K562 (cell line): ENCODE data around the gene RAB4B. TPM values are rescaled to one million over a fixed set of nuclear protein-coding genes. Genes with fewer than 3 reads are reported as not detected.

ENCODE experiments used
- ATAC-seq: fragments of 200-7000 bp; cut with Tn5 transposase; 3 replicates; pipeline ENCODE4 v1.9.1; 2020; ENCODE audit warnings: moderate library complexity
- BruUV-seq: library from RNA; stranded (reverse); fragments of 400-500 nt; replicated peaks from 2 replicates; lab custom pipeline; 2021; lab: Mats Ljungman, UMichigan
- CTCF ChIA-PET: fragments of 300-600 bp; formaldehyde crosslinking; extraction: SDS; loops from one replicate; lab custom pipeline; 2021; ENCODE audit warnings: low intra/inter-chr PET ratio; lab: Yijun Ruan, JAX
- POLR2A ChIA-PET: fragments of 300-600, 350-650 bp; sonication (Branson Sonifier 250); formaldehyde crosslinking; extraction: SDS; loops from one replicate; lab custom pipeline; 2021; ENCODE audit warnings: antibody characterized with exemption, inconsistent platforms; lab: Yijun Ruan, JAX
- DNase-seq, 4 experiments: peaks; one replicate each; pipeline versions ENCODE4 v3.0.0 to v3.0.0-alpha.2; 2011 to 2018; ENCODE audit warnings: low spot score in 3 of 4, mixed read lengths in 3 of 4; ENCODE audit errors: extremely low read depth in 1 of 4
- FAIRE-seq: peaks from 2 replicates; lab custom pipeline; 2011; peaks lifted over from hg19 to GRCh38; lab: Jason Lieb, UNC
- H2AFZ ChIP-seq: 2 replicates; pipeline ENCODE4 v1.6.0; 2011; ENCODE audit warnings: low read depth, low read length, control low read depth, inconsistent platforms
- H3K27ac ChIP-seq: fragments of 200-600 bp; 3 replicates; pipeline ENCODE4 v1.8.0; 2011; ENCODE audit warnings: low read depth, mild to moderate bottlenecking, control low read depth, inconsistent platforms, low read length, moderate library complexity, mixed read lengths; ENCODE audit errors: extremely low read depth
- H3K27me3 ChIP-seq, 2 experiments: fragments of 300-600 bp in 1 of 2; 2 replicates in 1 of 2; 3 replicates in 1 of 2; pipeline versions ENCODE4 v1.6.0 to v1.8.0; 2011; ENCODE audit warnings: inconsistent platforms in 2 of 2, low read length in 2 of 2, mild to moderate bottlenecking in 1 of 2, mixed read lengths in 1 of 2, moderate library complexity in 1 of 2; ENCODE audit not compliant: control insufficient read depth in 2 of 2, insufficient read depth in 2 of 2
- H3K36me3 ChIP-seq: fragments of 300-600 bp; 3 replicates; pipeline ENCODE4 v1.8.0; 2011; ENCODE audit warnings: mild to moderate bottlenecking, low read length, inconsistent platforms; ENCODE audit not compliant: control insufficient read depth, insufficient read depth
- H3K4me1 ChIP-seq, 2 experiments: fragments of 200-600 bp in 1 of 2; replicated peaks in 1 of 2; 2 replicates in 1 of 2; 3 replicates in 1 of 2; pipeline versions ENCODE4 v1.5.1 to v1.8.0; 2011; ENCODE audit warnings: inconsistent platforms in 2 of 2, low read length in 2 of 2, mild to moderate bottlenecking in 1 of 2, mixed read lengths in 1 of 2, moderate library complexity in 1 of 2; ENCODE audit not compliant: control insufficient read depth in 2 of 2, insufficient read depth in 2 of 2
- H3K4me2 ChIP-seq: 2 replicates; pipeline ENCODE4 v1.6.1; 2011; ENCODE audit warnings: low read length, control low read depth, inconsistent platforms, mixed read lengths; ENCODE audit not compliant: insufficient read depth
- H3K4me3 ChIP-seq: fragments of 200-600 bp; sonication (generic), shearing (Covaris generic); 2 replicates; pipeline ENCODE4 v1.5.1; 2016; ENCODE audit warnings: control low read depth, inconsistent platforms
- H3K79me2 ChIP-seq: fragments of 200-600 bp; 3 replicates; pipeline ENCODE4 v1.8.0; 2011; ENCODE audit warnings: low read length, inconsistent platforms; ENCODE audit not compliant: control insufficient read depth, insufficient read depth
- H3K9ac ChIP-seq, 2 experiments: 2 replicates each; pipeline versions ENCODE4 v1.6.0 to v1.6.1; 2011; ENCODE audit warnings: low read depth in 2 of 2, low read length in 2 of 2, control low read depth in 1 of 2, inconsistent platforms in 1 of 2, mild to moderate bottlenecking in 1 of 2, mixed read lengths in 1 of 2; ENCODE audit not compliant: insufficient read depth in 1 of 2
- H3K9me1 ChIP-seq: one replicate; pipeline ENCODE4 v1.6.0; 2011; ENCODE audit warnings: inconsistent platforms, mild to moderate bottlenecking, low read length, moderate library complexity; ENCODE audit not compliant: control insufficient read depth, insufficient read depth
- H3K9me3 ChIP-seq: replicated peaks from 2 replicates; pipeline ENCODE4 v1.5.1; 2011; ENCODE audit warnings: low read depth, low read length, inconsistent platforms; ENCODE audit not compliant: control insufficient read depth, insufficient read depth
- H4K20me1 ChIP-seq: replicated peaks from 2 replicates; pipeline ENCODE4 v1.6.1; 2011; ENCODE audit warnings: low read length, inconsistent platforms, mixed read lengths; ENCODE audit not compliant: control insufficient read depth, insufficient read depth
- BCLAF1 ChIP-seq, 2 experiments: fragments of 450-650 bp in 1 of 2; IDR thresholded peaks; 2 replicates each; pipeline ENCODE4 v1.6.1; 2011 to 2017; ENCODE audit warnings: low read depth in 2 of 2, antibody characterized with exemption in 1 of 2, borderline replicate concordance in 1 of 2, low read length in 1 of 2, mild to moderate bottlenecking in 1 of 2, mixed read lengths in 1 of 2; ENCODE audit not compliant: control insufficient read depth in 1 of 2
- CBFA2T3 ChIP-seq: fragments of 450-650 bp; IDR thresholded peaks from 2 replicates; pipeline ENCODE4 v1.6.1; 2017
- KDM1A ChIP-seq, 2 experiments: fragments of 450-650 bp; IDR thresholded peaks; 2 replicates each; pipeline ENCODE4 v1.6.1; 2016; ENCODE audit warnings: mild to moderate bottlenecking in 2 of 2
- KLF1 ChIP-seq: fragments of 450-650 bp; IDR thresholded peaks from 2 replicates; pipeline ENCODE4 v1.6.1; 2016; ENCODE audit warnings: missing genetic modification characterization, missing compliant biosample characterization
- LEF1 ChIP-seq: fragments of 450-650 bp; IDR thresholded peaks from 2 replicates; pipeline ENCODE4 v1.6.1; 2016; ENCODE audit warnings: mild to moderate bottlenecking
- MCM5 ChIP-seq: fragments of 450-650 bp; IDR thresholded peaks from 2 replicates; pipeline ENCODE4 v1.6.1; 2016; ENCODE audit warnings: low read depth
- RBFOX2 ChIP-seq: fragments of 200-400 bp; formaldehyde crosslinking; IDR thresholded peaks from 2 replicates; pipeline ENCODE4 v1.6.1; 2017; ENCODE audit warnings: low read depth, mild to moderate bottlenecking, low read length, moderate library complexity
- STAT5B ChIP-seq: fragments of 250-450 bp; sonication (Bioruptor Pico); IDR thresholded peaks from 2 replicates; pipeline ENCODE4 v1.8.0; 2021; ENCODE audit warnings: mild to moderate bottlenecking, inconsistent platforms
- ZBTB7A ChIP-seq: IDR thresholded peaks from 2 replicates; pipeline ENCODE4 v1.6.1; 2011; ENCODE audit warnings: low read depth, mild to moderate bottlenecking, low read length, moderate library complexity, borderline replicate concordance; ENCODE audit not compliant: control insufficient read depth
- ZFP1 ChIP-seq: fragments of 450-650 bp; formaldehyde crosslinking; IDR thresholded peaks from 2 replicates; pipeline ENCODE4 v1.4.0; 2020; ENCODE audit warnings: mild to moderate bottlenecking, mixed read lengths
- ZNF175 ChIP-seq: fragments of 200-800 bp; sonication (Bioruptor generic); IDR thresholded peaks from 2 replicates; pipeline ENCODE4 v1.6.1; 2016; ENCODE audit warnings: low read depth, mild to moderate bottlenecking, missing genetic modification characterization, missing compliant biosample characterization
- ZNF197 ChIP-seq: fragments of 200-800 bp; sonication (Bioruptor generic); IDR thresholded peaks from 2 replicates; pipeline ENCODE4 v1.6.1; 2016; ENCODE audit warnings: low read depth, missing genetic modification characterization, missing compliant biosample characterization
- ZNF398 ChIP-seq: fragments of 250-450 bp; sonication (Bioruptor Pico); IDR thresholded peaks from 2 replicates; pipeline ENCODE4 v1.8.0; 2021; ENCODE audit warnings: moderate library complexity, mild to moderate bottlenecking, inconsistent platforms
- ZNF512 ChIP-seq: IDR thresholded peaks from 2 replicates; pipeline ENCODE4 v1.6.1; 2016; ENCODE audit warnings: missing genetic modification characterization, missing compliant biosample characterization
- ZNF766 ChIP-seq: fragments of 200-800 bp; sonication (Bioruptor generic); conservative IDR thresholded peaks from 2 replicates; pipeline ENCODE4 v1.6.1; 2016; ENCODE audit warnings: missing genetic modification characterization, missing compliant biosample characterization
- WGBS: fragments of 100-300 bp; shearing (Covaris generic); methylation state at CpG from one replicate; pipeline ENCODE4 v1.1.6; 2016; ENCODE audit warnings: low coverage, mixed read lengths; ENCODE audit not compliant: insufficient coverage; ENCODE audit errors: missing lambda C conversion rate; 5-methylcytosine and 5-hydroxymethylcytosine counted together
- in situ Hi-C: fragments of 300-500 bp; cut with MboI; formaldehyde crosslinking; loops from 4 replicates; pipeline ENCODE4 v1.15.0; 2018; ENCODE audit warnings: inconsistent platforms, mixed read lengths
- intact Hi-C: fragments of 100-400 bp; cut with micrococcal nuclease; formaldehyde crosslinking; loops from 2 replicates; pipeline ENCODE4 v1.14.2; 2022
- polyA plus RNA-seq, 8 experiments: library from polyadenylated mRNA; depleted of rRNA in 4 of 8; stranded (reverse) in 5 of 8; unstranded in 3 of 8; fragments of >200 nt; fragmentation: Nextera tagmentation in 2 of 8; fragmentation: Illumina TruSeq in 1 of 8; extraction: Ambion mirVana in 2 of 8; extraction: Trizol in 1 of 8; gene quantifications; 2 replicates each; pipeline versions ENCODE4 v1.2.1 to v1.2.3, GENCODE V29; 2011 to 2014; ENCODE audit warnings: inconsistent platforms in 1 of 8, missing spikeins in 1 of 8
- total RNA-seq, 7 experiments: library from RNA; depleted of rRNA in 6 of 7; stranded (reverse); fragments of >200 nt in 6 of 7; fragmentation: Illumina TruSeq in 2 of 7; extraction: Trizol in 2 of 7; gene quantifications; 2 replicates each; pipeline versions ENCODE4 v1.2.1 to v1.2.3, GENCODE V29; 2011 to 2021; ENCODE audit warnings: low replicate concordance in 1 of 7

Gene RAB4B
- total and polyA plus RNA-seq, 9 of the 15 experiments (the other 6 are each of a cell fraction or from before 2014, with no cell fraction given) = 0.28 to 20.4 (median 9.0) TPM

- ChIA-PET CTCF (no interaction called here), POLR2A (interaction anchor here (0.6 to 0.9 kb wide), 3 partner anchors 31 to 1612 kb away, joined by 3 read pairs; no protein-coding TSS in a partner anchor)
- ATAC-seq (no peak), DNase-seq (no peak), FAIRE-seq (no peak)
- Histone ChIP-seq H2AFZ (no peak overlapping the region), H3K27me3 (no peaks in the 10 kb centered on the region), H3K4me3 (no peak overlapping the region), H3K9ac (peak overlapping the region in 1 of 2 experiments; percentile 26; a peak in 2 of 4 replicates), H4K20me1 (peaks cover 26% of the 10 kb centered on the region), H3K4me2 (peak overlapping the region; percentile 74), H3K27ac (peak overlapping the region; percentile 79; the same call in 2 of the 3 replicates), H3K9me3 (no peaks in the 10 kb centered on the region), H3K4me1 (peaks cover 19 to 68% of the 10 kb centered on the region in 2 experiments; a peak in 4 of 5 replicates), H3K36me3 (peaks cover 52% of the 10 kb centered on the region), H3K9me1 (peaks cover 12% of the 10 kb centered on the region), H3K79me2 (peaks cover 36% of the 10 kb centered on the region)
- in situ Hi-C loops (loop anchor here (5.0 kb wide), 1 partner anchor 323 kb away; no protein-coding TSS in a partner anchor), intact Hi-C loops (loop anchor here (5.0 kb wide), 1 partner anchor 147 kb away; no protein-coding TSS in a partner anchor)
- no TSS peak for BruUV-seq
- WGBS = 87% methylated on average over 37 of the region's 39 CpGs
- TF ChIP-seq CBFA2T3 (no peak), ZFP1 (CRISPR knock-in tag) (no peak), ZNF398 (CRISPR knock-in tag) (no peak), KLF1 (no peak), ZBTB7A (no peak), KDM1A (IDR thresholded peaks at IDR 0.05) (no peak), BCLAF1 (IDR thresholded peaks at IDR 0.05; ENCODE audit: borderline replicate concordance in 1 of 2, control insufficient read depth in 1 of 2, low read depth in 2 of 2, low read length in 1 of 2) (no peak), ZNF766 (CRISPR knock-in tag) (0 out of 2 replicates have a peak, but pooled peaks have one; percentile 6), MCM5 (no peak), ZNF197 (no peak), ZNF175 (CRISPR knock-in tag) (no peak), STAT5B (no peak), ZNF512 (tag) (no peak), RBFOX2 (peak; percentile 66), LEF1 (no peak)
These were observed 31.5 kb downstream of the RAB4B start for GRCh38 chr19:40809358-40810086.
